K562 (cell line): Measurements from ENCODE around the gene ZDHHC12. TPM values are rescaled to one million over a fixed set of nuclear protein-coding genes. Genes with fewer than 3 reads are reported as not detected.

Experiments used
- BCOR ChIP-seq: fragments of 450-650 bp; IDR thresholded peaks from 2 replicates; pipeline ENCODE4 v1.6.1; 2016
- CBX2 ChIP-seq: fragments of 200-600 bp; sonication (generic); IDR thresholded peaks from one replicate; pipeline ENCODE4 v1.6.1; 2012; ENCODE audit warnings: mild to moderate bottlenecking, low read length, inconsistent platforms; ENCODE audit not compliant: insufficient read depth, poor library complexity, severe bottlenecking
- CCNT2 ChIP-seq: IDR thresholded peaks from 2 replicates; pipeline ENCODE4 v1.6.1; 2011; ENCODE audit warnings: borderline replicate concordance, low read depth, mild to moderate bottlenecking, moderate library complexity, mixed read lengths, low read length; ENCODE audit not compliant: insufficient read length; ENCODE audit errors: extremely low read depth
- CHCHD3 ChIP-seq: fragments of 250-450 bp; sonication (Bioruptor Pico); IDR thresholded peaks from 2 replicates; pipeline ENCODE4 v2.1.2; 2022; ENCODE audit warnings: mild to moderate bottlenecking
- DPF2 ChIP-seq: fragments of 450-650 bp; IDR thresholded peaks from 2 replicates; pipeline ENCODE4 v1.6.1; 2016
- ETV5 ChIP-seq: sonication (generic); formaldehyde crosslinking; IDR thresholded peaks from 2 replicates; pipeline ENCODE4 v1.4.0; 2020; ENCODE audit warnings: low read depth, mild to moderate bottlenecking, missing genetic modification reagents
- GABPA ChIP-seq: fragments of 200-800 bp; sonication (Bioruptor generic); conservative IDR thresholded peaks from 2 replicates; pipeline ENCODE4 v1.6.1; 2016; ENCODE audit warnings: low read depth, missing genetic modification characterization, missing compliant biosample characterization
- ILK ChIP-seq: fragments of 450-650 bp; IDR thresholded peaks from 2 replicates; pipeline ENCODE4 v1.6.1; 2016; ENCODE audit warnings: missing genetic modification characterization, low read depth, mild to moderate bottlenecking, missing compliant biosample characterization, moderate library complexity, borderline replicate concordance
- KDM2B ChIP-seq: fragments of 250-450 bp; sonication (Bioruptor Pico); IDR thresholded peaks from 2 replicates; pipeline ENCODE4 v1.8.0; 2021; ENCODE audit warnings: mild to moderate bottlenecking, moderate library complexity
- NELFE ChIP-seq: IDR thresholded peaks from 2 replicates; pipeline ENCODE4 v1.6.1; 2011; ENCODE audit warnings: mild to moderate bottlenecking; ENCODE audit not compliant: insufficient read depth, insufficient read length
- PBX2 ChIP-seq, 2 experiments: IDR thresholded peaks in 1 of 2; conservative IDR thresholded peaks in 1 of 2; 2 replicates each; pipeline ENCODE4 v1.6.1; 2016; ENCODE audit warnings: low read depth in 2 of 2, mild to moderate bottlenecking in 1 of 2, missing compliant biosample characterization in 1 of 2, missing genetic modification characterization in 1 of 2, moderate library complexity in 1 of 2
- PHF8 ChIP-seq: fragments of 200-600 bp; sonication (generic); IDR thresholded peaks from 2 replicates; pipeline ENCODE4 v1.6.1; 2012; ENCODE audit warnings: mixed run types, mild to moderate bottlenecking, inconsistent platforms, low read length, moderate library complexity, borderline replicate concordance
- RBBP5 ChIP-seq: fragments of 200-600 bp; sonication (generic); IDR thresholded peaks from 2 replicates; pipeline ENCODE4 v1.6.1; 2012; ENCODE audit warnings: borderline replicate concordance, mild to moderate bottlenecking, low read length, control low read depth, inconsistent platforms; ENCODE audit not compliant: insufficient read depth, poor library complexity, severe bottlenecking
- RHOXF2B ChIP-seq: fragments of 250-450 bp; sonication (Bioruptor Pico); conservative IDR thresholded peaks from 2 replicates; pipeline ENCODE4 v1.5.1; 2021
- SMAD2 ChIP-seq: fragments of 150-350 bp; IDR thresholded peaks from 2 replicates; pipeline ENCODE4 v1.6.1; 2014; ENCODE audit warnings: low read depth, mild to moderate bottlenecking, low read length
- ZKSCAN8 ChIP-seq: fragments of 200-800 bp; sonication (Bioruptor generic); IDR thresholded peaks from 2 replicates; pipeline ENCODE4 v1.6.1; 2016; ENCODE audit warnings: missing genetic modification characterization, missing compliant biosample characterization
- ZNF263 ChIP-seq: sonication (generic); formaldehyde crosslinking; IDR thresholded peaks from 2 replicates; pipeline ENCODE4 v1.8.0; 2022; ENCODE audit warnings: mild to moderate bottlenecking, missing genetic modification reagents, borderline replicate concordance
- ZNF778 ChIP-seq: fragments of 450-650 bp; formaldehyde crosslinking; IDR thresholded peaks from 2 replicates; pipeline ENCODE4 v1.4.0; 2020; ENCODE audit warnings: mild to moderate bottlenecking, moderate library complexity
- polyA plus RNA-seq, 8 experiments: library from polyadenylated mRNA; depleted of rRNA in 4 of 8; stranded (reverse) in 5 of 8; unstranded in 3 of 8; fragments of >200 nt; fragmentation: Nextera tagmentation in 2 of 8; fragmentation: Illumina TruSeq in 1 of 8; extraction: Ambion mirVana in 2 of 8; extraction: Trizol in 1 of 8; gene quantifications; 2 replicates each; pipeline versions ENCODE4 v1.2.1 to v1.2.3, GENCODE V29; 2011 to 2014; ENCODE audit warnings: inconsistent platforms in 1 of 8, missing spikeins in 1 of 8
- total RNA-seq, 7 experiments: library from RNA; depleted of rRNA in 6 of 7; stranded (reverse); fragments of >200 nt in 6 of 7; fragmentation: Illumina TruSeq in 2 of 7; extraction: Trizol in 2 of 7; gene quantifications; 2 replicates each; pipeline versions ENCODE4 v1.2.1 to v1.2.3, GENCODE V29; 2011 to 2021; ENCODE audit warnings: low replicate concordance in 1 of 7
- TF ChIP-seq, protein P1 (sequence below), 2 experiments: fragments of 450-650 bp; IDR thresholded peaks; 2 replicates each; pipeline ENCODE4 v1.6.1; 2016
- TF ChIP-seq, protein P2 (sequence below): fragments of 450-650 bp; IDR thresholded peaks from 2 replicates; pipeline ENCODE4 v1.7.0; 2016; ENCODE audit warnings: borderline replicate concordance

Gene ZDHHC12
- total and polyA plus RNA-seq, 9 of the 15 experiments (the other 6 are each of a cell fraction or from before 2014, with no cell fraction given): 0.21 to 38.0 (median 13.8) TPM

DNA sequence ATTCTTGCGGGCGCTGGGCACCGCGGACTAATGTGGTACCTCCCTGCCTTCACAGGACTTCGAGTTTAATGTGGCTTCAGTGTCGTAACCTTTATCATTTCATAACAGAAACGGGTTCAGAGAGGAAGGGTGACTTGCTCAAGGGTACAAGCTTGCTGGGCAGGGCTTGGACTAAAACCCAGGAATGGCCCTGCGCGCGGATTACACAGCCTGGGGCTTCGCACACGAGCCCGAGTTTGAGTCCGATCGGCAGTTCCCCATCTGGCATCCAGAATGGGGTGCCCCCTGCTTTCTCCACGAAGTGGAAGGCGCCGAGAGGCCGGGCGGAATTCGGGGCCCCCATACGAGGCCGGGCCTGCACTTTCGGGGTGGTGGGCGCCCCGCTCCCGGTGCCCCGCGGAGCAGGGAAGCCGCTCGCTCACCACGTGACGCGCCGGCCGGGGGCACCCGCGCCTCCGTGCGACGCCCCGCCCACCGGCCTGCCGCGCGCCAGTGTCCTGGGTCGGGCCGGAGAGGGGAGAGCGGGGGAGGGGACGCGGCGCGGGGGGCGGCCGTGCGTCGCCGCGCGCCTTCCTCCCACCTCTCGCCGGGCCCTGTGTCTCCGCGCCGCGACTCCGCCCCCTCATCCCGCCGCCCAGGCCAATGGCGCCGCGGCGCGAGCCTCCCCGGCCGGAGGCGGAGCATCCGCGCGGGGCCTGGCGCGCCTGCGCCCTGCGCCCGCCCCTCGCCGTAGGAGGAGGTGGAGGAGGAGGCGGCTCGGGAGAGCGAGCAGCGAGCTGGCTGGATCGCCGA, 35.2 kb downstream of the ZDHHC12 start, which contains the start of gene SET (continued):
- TF ChIP-seq PBX2 (CRISPR knock-in tag; IDR thresholded peaks at IDR 0.05; ENCODE audit: low read depth) (no peak), PBX2 (tag; conservative IDR thresholded peaks at IDR 0.05; ENCODE audit: low read depth) (no peak), BCOR (no peak), ILK (tag) (no peak), GABPA (no peak), ZNF263 (CRISPR knock-in tag) (peak; percentile 54; the same call in 1 of the 2 replicates), SMAD2 (no peak), ZNF778 (CRISPR knock-in tag) (no peak), NELFE (no peak), CCNT2 (peak; percentile 95), CBX2 (no peak), DPF2 (peak; percentile 71; the same call in 1 of the 2 replicates), RBBP5 (peak; percentile 50), ETV5 (CRISPR knock-in tag) (peak; percentile 78), CHCHD3 (no peak), PHF8 (peak; percentile 77), RHOXF2B (no peak), KDM2B (peak; percentile 96), ZKSCAN8 (CRISPR knock-in tag) (no peak)
- TF ChIP-seq, protein P1, sequence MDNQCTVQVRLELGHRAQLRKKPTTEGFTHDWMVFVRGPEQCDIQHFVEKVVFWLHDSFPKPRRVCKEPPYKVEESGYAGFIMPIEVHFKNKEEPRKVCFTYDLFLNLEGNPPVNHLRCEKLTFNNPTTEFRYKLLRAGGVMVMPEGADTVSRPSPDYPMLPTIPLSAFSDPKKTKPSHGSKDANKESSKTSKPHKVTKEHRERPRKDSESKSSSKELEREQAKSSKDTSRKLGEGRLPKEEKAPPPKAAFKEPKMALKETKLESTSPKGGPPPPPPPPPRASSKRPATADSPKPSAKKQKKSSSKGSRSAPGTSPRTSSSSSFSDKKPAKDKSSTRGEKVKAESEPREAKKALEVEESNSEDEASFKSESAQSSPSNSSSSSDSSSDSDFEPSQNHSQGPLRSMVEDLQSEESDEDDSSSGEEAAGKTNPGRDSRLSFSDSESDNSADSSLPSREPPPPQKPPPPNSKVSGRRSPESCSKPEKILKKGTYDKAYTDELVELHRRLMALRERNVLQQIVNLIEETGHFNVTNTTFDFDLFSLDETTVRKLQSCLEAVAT (IDR thresholded peaks at IDR 0.05): 0 out of 4 replicates have a peak, but pooled peaks of 1 of the 2 experiments have one; percentile 37
- TF ChIP-seq, protein P2, sequence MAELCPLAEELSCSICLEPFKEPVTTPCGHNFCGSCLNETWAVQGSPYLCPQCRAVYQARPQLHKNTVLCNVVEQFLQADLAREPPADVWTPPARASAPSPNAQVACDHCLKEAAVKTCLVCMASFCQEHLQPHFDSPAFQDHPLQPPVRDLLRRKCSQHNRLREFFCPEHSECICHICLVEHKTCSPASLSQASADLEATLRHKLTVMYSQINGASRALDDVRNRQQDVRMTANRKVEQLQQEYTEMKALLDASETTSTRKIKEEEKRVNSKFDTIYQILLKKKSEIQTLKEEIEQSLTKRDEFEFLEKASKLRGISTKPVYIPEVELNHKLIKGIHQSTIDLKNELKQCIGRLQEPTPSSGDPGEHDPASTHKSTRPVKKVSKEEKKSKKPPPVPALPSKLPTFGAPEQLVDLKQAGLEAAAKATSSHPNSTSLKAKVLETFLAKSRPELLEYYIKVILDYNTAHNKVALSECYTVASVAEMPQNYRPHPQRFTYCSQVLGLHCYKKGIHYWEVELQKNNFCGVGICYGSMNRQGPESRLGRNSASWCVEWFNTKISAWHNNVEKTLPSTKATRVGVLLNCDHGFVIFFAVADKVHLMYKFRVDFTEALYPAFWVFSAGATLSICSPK: no peak
